NT2/D1 (cell line): ENCODE data around the gene B9D2.

ENCODE experiments used
- DNase-seq: peaks from one replicate; pipeline ENCODE4 v3.0.0-alpha.2; 2011; ENCODE audit warnings: low read depth, low spot score
- H3K27me3 ChIP-seq: 2 replicates; pipeline ENCODE4 v1.6.0; 2011; ENCODE audit warnings: mild to moderate bottlenecking; ENCODE audit not compliant: insufficient read length, insufficient read depth
- H3K36me3 ChIP-seq: 2 replicates; pipeline ENCODE4 v1.6.1; 2011; ENCODE audit warnings: mild to moderate bottlenecking, low read length, mixed read lengths; ENCODE audit not compliant: insufficient read depth, insufficient read length
- H3K4me1 ChIP-seq: 2 replicates; pipeline ENCODE4 v1.5.1; 2011; ENCODE audit not compliant: insufficient read depth, insufficient read length
- H3K4me3 ChIP-seq: 2 replicates; pipeline ENCODE4 v1.5.1; 2011; ENCODE audit warnings: low read depth; ENCODE audit not compliant: insufficient read length
- H3K9ac ChIP-seq: 2 replicates; pipeline ENCODE4 v1.6.0; 2011; ENCODE audit warnings: low read depth; ENCODE audit not compliant: insufficient read length
- H3K9me3 ChIP-seq: 2 replicates; pipeline ENCODE4 v1.5.1; 2011; ENCODE audit warnings: mild to moderate bottlenecking, low read length; ENCODE audit not compliant: insufficient read depth
- SUZ12 ChIP-seq: IDR thresholded peaks from 2 replicates; pipeline ENCODE4 v1.6.1; 2011; ENCODE audit not compliant: insufficient read length, insufficient read depth; ENCODE audit errors: extremely low read depth
- YY1 ChIP-seq: IDR thresholded peaks from 2 replicates; pipeline ENCODE4 v1.6.1; 2011; ENCODE audit not compliant: insufficient read length, insufficient read depth
- ZNF274 ChIP-seq: IDR thresholded peaks from 2 replicates; pipeline ENCODE4 v1.6.1; 2011; ENCODE audit warnings: mild to moderate bottlenecking, low read depth, low read length

Gene B9D2

GRCh38 chr19:41362143-41362847, 1.7 kb downstream of the B9D2 start:
- Histone ChIP-seq H3K36me3 (peaks cover 10% of the 10 kb centered on the region), H3K4me3 (no peak overlapping the region), H3K9me3 (no peaks in the 10 kb centered on the region), H3K27me3 (no peaks in the 10 kb centered on the region), H3K4me1 (peaks cover 5% of the 10 kb centered on the region), H3K9ac (no peak overlapping the region)
- no peak for DNase-seq
- TF ChIP-seq SUZ12 (no peak), ZNF274 (no peak)

DNA sequence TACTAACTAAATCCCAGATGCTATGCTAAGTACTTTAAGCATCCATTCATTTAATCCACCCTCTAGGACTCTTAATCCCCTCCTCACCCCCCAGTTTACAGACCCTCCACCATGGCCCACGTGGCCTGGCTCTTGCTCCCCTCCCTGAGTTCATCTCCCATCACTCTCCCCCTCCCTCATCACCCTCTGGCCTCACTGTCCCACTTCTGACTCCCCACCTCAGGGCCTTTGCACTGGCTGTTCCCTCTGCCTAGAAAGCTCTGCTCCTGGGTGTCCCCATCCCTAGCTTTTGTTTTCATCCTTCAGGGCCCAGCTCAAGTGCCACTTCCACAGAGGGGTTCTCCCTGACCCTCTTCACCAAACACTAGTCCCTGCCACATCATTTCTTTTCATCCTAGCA, 4.2 kb downstream of the B9D2 start:
- peaks cover 10% of the 10 kb centered on the region for H3K36me3 ChIP-seq
- H3K9me3 ChIP-seq, result no peaks in the 10 kb centered on the region
- TF ChIP-seq YY1 (no peak), ZNF274 (no peak), SUZ12 (no peak)
- no peaks in the 10 kb centered on the region for H3K27me3 ChIP-seq
- no peak overlapping the region for H3K4me3 ChIP-seq
- H3K9ac ChIP-seq, result no peak overlapping the region
- H3K4me1 ChIP-seq, result peaks cover 5% of the 10 kb centered on the region
- no peak for DNase-seq

DNA sequence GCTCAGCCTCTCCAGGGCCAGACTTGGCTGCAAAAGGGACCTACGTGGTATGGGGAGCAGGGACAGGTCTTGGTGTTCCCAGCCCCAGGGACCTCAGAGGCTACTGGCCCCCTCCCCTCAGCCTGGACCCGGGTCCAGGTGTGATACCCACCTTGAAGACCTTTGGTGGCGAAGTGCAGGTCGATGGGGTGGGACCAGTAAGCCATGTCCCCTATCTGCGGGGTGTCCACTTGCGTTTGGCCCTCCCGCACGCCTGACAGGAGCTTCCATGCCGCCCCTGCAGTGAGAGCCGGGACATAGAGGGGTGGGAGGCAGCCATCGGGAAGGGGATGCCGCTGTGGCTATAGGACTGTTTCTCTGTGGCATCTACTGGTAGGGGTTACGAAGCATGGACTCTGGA, 6.2 kb downstream of the B9D2 start:
- TF ChIP-seq YY1 (no peak), ZNF274 (no peak), SUZ12 (no peak)
- Histone ChIP-seq H3K4me3 (no peak overlapping the region), H3K9ac (no peak overlapping the region), H3K9me3 (no peaks in the 10 kb centered on the region), H3K27me3 (peaks cover 4% of the 10 kb centered on the region), H3K36me3 (peaks cover 12% of the 10 kb centered on the region), H3K4me1 (peaks cover 10% of the 10 kb centered on the region)
- DNase-seq, result no peak

DNA sequence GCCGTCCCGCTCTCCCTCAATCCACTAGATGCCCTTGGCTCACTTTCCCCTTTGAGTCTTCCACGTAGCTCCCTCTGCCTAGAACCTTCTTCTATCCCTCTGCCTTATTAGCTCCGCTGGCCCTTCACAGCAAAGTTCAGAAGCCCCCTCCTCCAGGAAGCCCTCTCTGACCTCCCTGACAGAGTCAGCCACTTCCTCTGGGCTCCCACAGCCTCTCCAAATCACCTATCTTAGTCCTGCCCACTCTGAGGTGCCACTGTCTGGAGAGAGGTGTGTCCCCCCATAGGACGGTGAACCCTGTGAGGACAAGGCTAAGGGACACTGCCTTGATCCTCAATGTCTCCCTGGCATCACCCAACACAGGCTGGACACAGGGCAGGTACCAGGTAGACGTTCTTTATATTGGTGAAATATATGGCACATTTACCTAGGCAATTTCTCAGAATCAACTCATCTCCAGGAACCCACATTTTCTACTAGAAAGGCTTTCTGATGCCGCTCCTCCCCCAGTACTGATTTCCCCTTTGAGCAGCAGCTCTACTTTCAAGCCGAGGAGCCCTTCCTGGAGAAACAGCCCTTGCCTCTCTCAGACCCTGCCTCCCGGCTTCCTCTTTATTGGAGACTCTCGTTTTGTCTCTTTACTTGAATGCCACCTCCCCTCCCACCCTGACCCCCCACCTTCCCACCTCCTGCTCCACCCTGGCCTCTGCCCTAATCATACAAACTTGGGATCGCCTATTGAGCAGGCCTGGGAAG, 6.8 kb downstream of the B9D2 start:
- Histone ChIP-seq H3K4me1 (peaks cover 10% of the 10 kb centered on the region), H3K36me3 (peaks cover 12% of the 10 kb centered on the region), H3K27me3 (peaks cover 8% of the 10 kb centered on the region), H3K4me3 (no peak overlapping the region), H3K9ac (no peak overlapping the region), H3K9me3 (no peaks in the 10 kb centered on the region)
- TF ChIP-seq SUZ12 (no peak), YY1 (no peak), ZNF274 (no peak)
- no peak for DNase-seq

GRCh38 chr19:41355802-41356201, 8.1 kb downstream of the B9D2 start:
- H3K9ac ChIP-seq, result no peak overlapping the region
- H3K4me3 ChIP-seq, result no peak overlapping the region
- no peaks in the 10 kb centered on the region for H3K9me3 ChIP-seq
- peaks cover 7% of the 10 kb centered on the region for H3K36me3 ChIP-seq
- H3K4me1 ChIP-seq, result peaks cover 13% of the 10 kb centered on the region
- H3K27me3 ChIP-seq, result peaks cover 21% of the 10 kb centered on the region
- TF ChIP-seq ZNF274 (no peak), SUZ12 (no peak), YY1 (no peak)
- no peak for DNase-seq

GRCh38 chr19:41355035-41355434, 8.9 kb downstream of the B9D2 start:
- no peaks in the 10 kb centered on the region for H3K9me3 ChIP-seq
- no peak for TF ChIP-seq ZNF274
- no peak for TF ChIP-seq SUZ12
- TF ChIP-seq YY1, result no peak
- H3K36me3 ChIP-seq, result peaks cover 7% of the 10 kb centered on the region
- peaks cover 13% of the 10 kb centered on the region for H3K4me1 ChIP-seq
- H3K4me3 ChIP-seq, result no peak overlapping the region
- no peak for DNase-seq
- H3K9ac ChIP-seq, result no peak overlapping the region
- H3K27me3 ChIP-seq, result peaks cover 26% of the 10 kb centered on the region

DNA sequence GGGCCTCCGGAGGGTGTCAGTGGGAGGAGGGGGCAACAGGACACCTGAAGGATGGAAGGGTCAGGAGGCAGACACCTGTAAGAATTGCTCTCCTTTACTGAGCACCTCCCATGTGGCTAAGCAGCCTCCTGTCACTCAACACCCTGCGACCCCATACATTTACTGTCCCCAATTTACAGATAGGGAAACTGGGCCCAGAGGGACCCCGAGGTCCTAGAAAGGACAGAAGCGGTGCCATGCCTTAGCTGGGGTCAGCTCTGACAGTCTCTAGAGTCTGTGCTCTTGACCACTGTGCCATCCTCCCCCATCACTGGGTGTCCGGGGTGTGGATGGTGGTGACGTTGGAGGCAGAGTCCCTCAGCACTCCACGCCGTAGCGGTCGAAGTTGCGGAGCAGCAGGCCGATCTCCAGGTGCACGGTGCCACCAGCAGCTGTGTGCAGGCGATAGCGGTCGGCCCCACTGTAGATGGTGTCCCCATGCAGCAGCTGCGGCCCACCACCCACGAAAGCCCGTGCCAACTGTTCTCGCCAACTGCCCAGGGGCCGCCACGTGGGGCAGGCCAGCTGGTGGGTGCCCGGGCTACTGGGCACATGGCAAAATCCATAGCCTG, 9.5 kb downstream of the B9D2 start:
- peaks cover 13% of the 10 kb centered on the region for H3K4me1 ChIP-seq
- H3K9ac ChIP-seq, result peak overlapping the region; percentile 70
- peak overlapping the region; percentile 27 for H3K4me3 ChIP-seq
- peaks cover 26% of the 10 kb centered on the region for H3K27me3 ChIP-seq
- H3K9me3 ChIP-seq, result no peaks in the 10 kb centered on the region
- TF ChIP-seq SUZ12 (no peak), ZNF274 (no peak), YY1 (no peak)
- DNase-seq, result no peak
- H3K36me3 ChIP-seq, result peaks cover 7% of the 10 kb centered on the region
